GM10266 (cell line): ENCODE measurements around the gene IFT57.

ENCODE experiments used
- DNase-seq: peaks from one replicate; pipeline ENCODE4 v3.0.0; 2012; ENCODE audit errors: extremely low spot score
- CTCF ChIP-seq: IDR thresholded peaks from 2 replicates; pipeline ENCODE4 v1.5.1; 2012; ENCODE audit warnings: mild to moderate bottlenecking, low read depth; ENCODE audit not compliant: control insufficient read depth, insufficient read depth; ENCODE audit errors: missing control alignments

IFT57 gene

GRCh38 chr3:108243243-108243642 lies 21.0 kb upstream of the IFT57 start:
- no peak for TF ChIP-seq CTCF
- DNase-seq: no peak

- no peak for DNase-seq
- TF ChIP-seq CTCF: no peak
These were observed 20.6 kb upstream of the IFT57 start for GRCh38 chr3:108242776-108243175.

GRCh38 chr3:108241721-108242120 lies 19.5 kb upstream of the IFT57 start:
- no peak for DNase-seq
- no peak for TF ChIP-seq CTCF

GRCh38 chr3:108241146-108241545 lies 18.9 kb upstream of the IFT57 start:
- no peak for TF ChIP-seq CTCF
- DNase-seq: no peak

GRCh38 chr3:108239082-108239481 lies 16.9 kb upstream of the IFT57 start:
- no peak for TF ChIP-seq CTCF

GRCh38 chr3:108235290-108235689 lies 13.1 kb upstream of the IFT57 start:
- TF ChIP-seq CTCF: no peak
- DNase-seq: no peak

More at GRCh38 chr3:108239082-108239481, 16.9 kb upstream of the IFT57 start:
- DNase-seq: no peak

- no peak for TF ChIP-seq CTCF
- no peak for DNase-seq
These were observed 12.2 kb upstream of the IFT57 start for GRCh38 chr3:108234387-108234957.
